Neural progenitor cell (in vitro differentiated cells): ENCODE measurements around the gene NDFIP1. TPM values are rescaled to one million over a fixed set of nuclear protein-coding genes. Genes with fewer than 3 reads are reported as not detected.
A peak's percentile ranks its signal among the peaks of the same experiment; 100 is the strongest.

Source experiments
- DNase-seq: peaks from one replicate; pipeline ENCODE4 v3.0.0-alpha.2; 2016; ENCODE audit warnings: low spot score
- H2AFZ ChIP-seq: fragments of 200-600 bp; sonication (generic); replicated peaks from 2 replicates; pipeline ENCODE4 v1.6.1; 2016; ENCODE audit warnings: antibody characterized with exemption
- H3F3A ChIP-seq: fragments of 200-600 bp; sonication (generic); 2 replicates; pipeline ENCODE4 v1.6.1; 2016; ENCODE audit warnings: antibody characterized with exemption, low read depth
- H3K27ac ChIP-seq: fragments of 200-600 bp; sonication (generic); 2 replicates; pipeline ENCODE4 v1.5.1; 2016; ENCODE audit warnings: mild to moderate bottlenecking
- H3K27me3 ChIP-seq: fragments of 200-600 bp; sonication (generic); 2 replicates; pipeline ENCODE4 v1.6.1; 2016; ENCODE audit warnings: mild to moderate bottlenecking, moderate library complexity
- H3K36me3 ChIP-seq: fragments of 200-600 bp; sonication (generic); 2 replicates; pipeline ENCODE4 v1.5.1; 2016
- H3K4me1 ChIP-seq: fragments of 200-600 bp; sonication (generic); 2 replicates; pipeline ENCODE4 v1.6.1; 2016; ENCODE audit warnings: mixed run types
- H3K4me2 ChIP-seq: fragments of 200-600 bp; sonication (generic); 2 replicates; pipeline ENCODE4 v1.6.1; 2016
- H3K4me3 ChIP-seq: fragments of 200-600 bp; sonication (generic); 2 replicates; pipeline ENCODE4 v1.5.1; 2016
- H3K79me2 ChIP-seq: fragments of 200-600 bp; sonication (generic); 2 replicates; pipeline ENCODE4 v1.6.1; 2016; ENCODE audit warnings: low read depth
- H3K9ac ChIP-seq: fragments of 200-600 bp; sonication (generic); 2 replicates; pipeline ENCODE4 v1.6.1; 2016
- H3K9me3 ChIP-seq: fragments of 200-600 bp; sonication (generic); 2 replicates; pipeline ENCODE4 v1.5.1; 2016; ENCODE audit warnings: low read depth
- H4K20me1 ChIP-seq: fragments of 200-600 bp; sonication (generic); 2 replicates; pipeline ENCODE4 v1.6.1; 2016; ENCODE audit warnings: low read depth
- H3K27ac Mint-ChIP-seq: 3 replicates; pipeline ENCODE4 v1.8.0; 2021; ENCODE audit warnings: mixed read lengths
- H3K27me3 Mint-ChIP-seq: 2 replicates; pipeline ENCODE4 v1.8.0; 2022; ENCODE audit warnings: low read depth, mild to moderate bottlenecking, inconsistent platforms, moderate library complexity, mixed read lengths; ENCODE audit not compliant: insufficient read depth
- H3K36me3 Mint-ChIP-seq: 3 replicates; pipeline ENCODE4 v1.8.0; 2021; ENCODE audit warnings: mixed read lengths
- H3K4me1 Mint-ChIP-seq: 3 replicates; pipeline ENCODE4 v1.8.0; 2021; ENCODE audit warnings: mixed read lengths
- H3K4me3 Mint-ChIP-seq: 3 replicates; pipeline ENCODE4 v1.8.0; 2021; ENCODE audit warnings: mild to moderate bottlenecking, moderate library complexity, mixed read lengths
- H3K9me3 Mint-ChIP-seq: 3 replicates; pipeline ENCODE4 v1.8.0; 2020; ENCODE audit warnings: mixed read lengths
- CTCF ChIP-seq: fragments of 200-600 bp; sonication (generic); IDR thresholded peaks from 2 replicates; pipeline ENCODE4 v1.5.1; 2017; ENCODE audit warnings: antibody characterized with exemption, mild to moderate bottlenecking
- EZH2 ChIP-seq: fragments of 200-600 bp; sonication (generic); IDR thresholded peaks from 2 replicates; pipeline ENCODE4 v1.6.1; 2017; ENCODE audit warnings: antibody characterized with exemption, mild to moderate bottlenecking, moderate library complexity
- EZH2phosphoT487 ChIP-seq: fragments of 200-600 bp; sonication (generic); IDR thresholded peaks from 2 replicates; pipeline ENCODE4 v1.6.1; 2017; ENCODE audit warnings: antibody characterized with exemption
- total RNA-seq: library from RNA; depleted of rRNA; stranded (reverse); fragments of >200 nt; gene quantifications from 2 replicates; pipeline ENCODE4 v1.2.3, GENCODE V29; 2015; ENCODE audit warnings: low replicate concordance

NDFIP1 gene
- total RNA-seq, 1 donor from 2014 or later, result 39.4 TPM

GRCh38 chr5:142183561-142183960, 75.0 kb downstream of the NDFIP1 start:
- Histone ChIP-seq H3F3A (peaks cover 4% of the 10 kb centered on the region), H3K27me3 (no peaks in the 10 kb centered on the region), H3K4me3 (no peak overlapping the region), H3K36me3 (no peaks in the 10 kb centered on the region), H2AFZ (no peak overlapping the region), H3K4me1 (peaks cover 18% of the 10 kb centered on the region), H4K20me1 (no peaks in the 10 kb centered on the region), H3K9me3 (no peaks in the 10 kb centered on the region), H3K79me2 (no peaks in the 10 kb centered on the region), H3K27ac (no peak overlapping the region), H3K9ac (no peak overlapping the region), H3K4me2 (no peak overlapping the region)
- Mint-ChIP-seq H3K36me3 (no peaks in the 10 kb centered on the region), H3K4me3 (no peak overlapping the region), H3K4me1 (peaks cover 34% of the 10 kb centered on the region), H3K9me3 (no peaks in the 10 kb centered on the region), H3K27me3 (peaks cover 7% of the 10 kb centered on the region), H3K27ac (no peak overlapping the region)
- no peak for TF ChIP-seq EZH2phosphoT487
- no peak for TF ChIP-seq CTCF
- no peak for TF ChIP-seq EZH2
- no peak for DNase-seq

GRCh38 chr5:142184988-142185387, 76.4 kb downstream of the NDFIP1 start:
- Mint-ChIP-seq H3K27me3 (peaks cover 9% of the 10 kb centered on the region), H3K9me3 (no peaks in the 10 kb centered on the region), H3K36me3 (no peaks in the 10 kb centered on the region), H3K4me3 (no peak overlapping the region), H3K4me1 (peaks cover 38% of the 10 kb centered on the region), H3K27ac (no peak overlapping the region)
- Histone ChIP-seq H3K9me3 (no peaks in the 10 kb centered on the region), H3K27me3 (no peaks in the 10 kb centered on the region), H3K4me1 (peaks cover 18% of the 10 kb centered on the region), H3K27ac (no peak overlapping the region), H2AFZ (no peak overlapping the region), H3K4me3 (no peak overlapping the region), H3F3A (peaks cover 4% of the 10 kb centered on the region), H3K79me2 (no peaks in the 10 kb centered on the region), H3K36me3 (no peaks in the 10 kb centered on the region), H3K9ac (no peak overlapping the region), H3K4me2 (no peak overlapping the region), H4K20me1 (no peaks in the 10 kb centered on the region)
- TF ChIP-seq EZH2, result no peak
- no peak for TF ChIP-seq EZH2phosphoT487
- TF ChIP-seq CTCF, result no peak
- DNase-seq, result no peak

- Histone ChIP-seq H3K36me3 (no peaks in the 10 kb centered on the region), H3K4me2 (no peak overlapping the region), H2AFZ (peak overlapping the region; percentile 6), H3K4me1 (peaks cover 12% of the 10 kb centered on the region), H3K9me3 (no peaks in the 10 kb centered on the region), H3K27me3 (no peaks in the 10 kb centered on the region), H3K79me2 (no peaks in the 10 kb centered on the region), H3F3A (peaks cover 4% of the 10 kb centered on the region), H3K4me3 (no peak overlapping the region), H4K20me1 (no peaks in the 10 kb centered on the region), H3K27ac (no peak overlapping the region), H3K9ac (no peak overlapping the region)
- Mint-ChIP-seq H3K36me3 (no peaks in the 10 kb centered on the region), H3K27ac (no peak overlapping the region), H3K4me3 (no peak overlapping the region), H3K9me3 (no peaks in the 10 kb centered on the region), H3K4me1 (peaks cover 40% of the 10 kb centered on the region), H3K27me3 (peaks cover 10% of the 10 kb centered on the region)
- TF ChIP-seq CTCF (no peak), EZH2phosphoT487 (no peak), EZH2 (no peak)
- no peak for DNase-seq
Measured at GRCh38 chr5:142186514-142186856, 77.9 kb downstream of the NDFIP1 start.
